GM12865 (cell line): Measurements from ENCODE around the gene C1QTNF2.

ENCODE experiments used
- DNase-seq: peaks from one replicate; pipeline ENCODE4 v3.0.0; 2010; ENCODE audit warnings: low read depth
- H3K4me3 ChIP-seq: 2 replicates; pipeline ENCODE4 v1.5.1; 2011; ENCODE audit warnings: mild to moderate bottlenecking, low read depth, low read length, control low read depth
- TF ChIP-seq, protein P1 (sequence below): IDR thresholded peaks from 2 replicates; pipeline ENCODE4 v1.5.1; 2011; ENCODE audit warnings: low read length, control low read depth, low read depth, inconsistent platforms; ENCODE audit not compliant: insufficient read depth; ENCODE audit errors: missing control alignments

C1QTNF2 gene

GRCh38 chr5:160375701-160376100 is 5.3 kb upstream of the C1QTNF2 start:
- no peak for DNase-seq
- no peak overlapping the region for H3K4me3 ChIP-seq
- TF ChIP-seq, protein P1, sequence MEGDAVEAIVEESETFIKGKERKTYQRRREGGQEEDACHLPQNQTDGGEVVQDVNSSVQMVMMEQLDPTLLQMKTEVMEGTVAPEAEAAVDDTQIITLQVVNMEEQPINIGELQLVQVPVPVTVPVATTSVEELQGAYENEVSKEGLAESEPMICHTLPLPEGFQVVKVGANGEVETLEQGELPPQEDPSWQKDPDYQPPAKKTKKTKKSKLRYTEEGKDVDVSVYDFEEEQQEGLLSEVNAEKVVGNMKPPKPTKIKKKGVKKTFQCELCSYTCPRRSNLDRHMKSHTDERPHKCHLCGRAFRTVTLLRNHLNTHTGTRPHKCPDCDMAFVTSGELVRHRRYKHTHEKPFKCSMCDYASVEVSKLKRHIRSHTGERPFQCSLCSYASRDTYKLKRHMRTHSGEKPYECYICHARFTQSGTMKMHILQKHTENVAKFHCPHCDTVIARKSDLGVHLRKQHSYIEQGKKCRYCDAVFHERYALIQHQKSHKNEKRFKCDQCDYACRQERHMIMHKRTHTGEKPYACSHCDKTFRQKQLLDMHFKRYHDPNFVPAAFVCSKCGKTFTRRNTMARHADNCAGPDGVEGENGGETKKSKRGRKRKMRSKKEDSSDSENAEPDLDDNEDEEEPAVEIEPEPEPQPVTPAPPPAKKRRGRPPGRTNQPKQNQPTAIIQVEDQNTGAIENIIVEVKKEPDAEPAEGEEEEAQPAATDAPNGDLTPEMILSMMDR = no peak

GRCh38 chr5:160375166-160375565 is 4.7 kb upstream of the C1QTNF2 start:
- no peak overlapping the region for H3K4me3 ChIP-seq
- no peak for DNase-seq
- TF ChIP-seq, protein P1 = no peak

DNA sequence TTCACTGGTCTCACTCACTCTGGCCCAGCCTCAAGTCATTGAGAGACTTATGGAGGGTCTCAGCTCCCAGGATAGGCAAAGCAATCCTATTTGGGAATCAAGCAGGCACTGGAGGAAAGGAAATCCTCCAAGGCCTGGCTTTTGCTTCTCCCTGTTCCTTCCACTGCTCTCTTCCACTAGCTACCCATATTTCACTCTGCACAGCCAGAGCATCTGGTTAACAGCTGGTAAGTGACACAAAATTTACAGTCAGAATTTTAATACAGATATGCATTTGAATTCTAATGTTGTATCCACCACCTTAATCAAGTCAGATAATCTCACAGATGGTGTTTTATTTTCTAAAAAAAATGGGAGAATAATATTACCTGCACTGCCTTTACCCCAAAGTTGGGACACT is 868 bp upstream of the C1QTNF2 start:
- DNase-seq = no peak
- no peak overlapping the region for H3K4me3 ChIP-seq
- TF ChIP-seq, protein P1 = no peak

- TF ChIP-seq, protein P1 = no peak
- DNase-seq = no peak
- H3K4me3 ChIP-seq = no peak overlapping the region; the same call in 1 of the 2 replicates
Observed at GRCh38 chr5:160370713-160371034, 248 bp upstream of the C1QTNF2 start.

GRCh38 chr5:160367885-160368284 is 2.5 kb downstream of the C1QTNF2 start:
- H3K4me3 ChIP-seq = no peak overlapping the region
- TF ChIP-seq, protein P1 = no peak
- DNase-seq = no peak

DNA sequence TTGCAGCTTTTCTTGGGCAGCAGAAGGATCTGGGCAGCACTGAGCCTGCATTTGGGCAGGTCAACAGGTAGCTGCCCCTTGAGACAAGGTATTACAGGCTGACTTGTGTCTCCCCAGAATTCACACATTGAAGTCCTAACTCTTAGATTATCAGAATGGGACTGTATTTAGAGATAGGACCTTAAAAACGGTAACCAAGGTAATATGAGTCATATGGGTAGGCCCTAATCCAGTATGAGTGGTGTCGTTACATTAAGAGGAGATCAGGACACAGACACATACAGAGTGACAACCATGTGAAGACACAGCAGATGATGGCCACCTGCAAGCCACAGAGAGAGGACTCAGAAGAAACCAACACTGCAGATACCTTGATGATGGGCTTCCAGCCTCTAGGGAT is 3.2 kb downstream of the C1QTNF2 start:
- TF ChIP-seq, protein P1 = no peak
- no peak for DNase-seq
- no peak overlapping the region for H3K4me3 ChIP-seq

DNA sequence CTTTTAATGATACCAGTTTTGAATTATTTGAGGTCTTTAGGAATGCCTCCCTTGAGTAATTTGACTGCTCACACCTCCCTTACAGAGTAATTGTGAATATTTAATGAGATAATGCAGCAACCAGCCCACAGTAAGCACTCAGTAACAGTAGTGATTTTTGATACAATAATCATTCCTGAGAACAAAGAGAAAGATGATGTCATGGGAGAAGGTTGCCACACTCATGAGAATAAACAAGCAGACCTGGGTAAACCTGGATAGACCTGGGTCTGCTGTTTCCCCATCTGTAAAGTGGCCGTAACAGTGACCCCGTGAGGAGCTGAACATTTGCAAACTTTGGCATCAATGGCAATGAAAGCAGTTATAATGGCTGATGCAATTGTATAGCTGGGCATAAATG is 4.2 kb downstream of the C1QTNF2 start:
- TF ChIP-seq, protein P1 = no peak
- no peak overlapping the region for H3K4me3 ChIP-seq
- no peak for DNase-seq
